Sigmoid colon (tissue), 4 donors: ENCODE results near the gene ALPI.

Experiments used
- EP300 ChIP-seq, 4 donors: sonication (generic); formaldehyde crosslinking; IDR thresholded peaks; one replicate each; pipeline ENCODE4 v1.6.1; 2017; ENCODE audit warnings: antibody characterized with exemption in 4 of 4
- POLR2A ChIP-seq, 2 donors: fragments of 450-650 bp; IDR thresholded peaks; one replicate each; pipeline ENCODE4 v1.6.1; 2016; ENCODE audit warnings: antibody characterized with exemption in 2 of 2, mild to moderate bottlenecking in 2 of 2, moderate library complexity in 2 of 2
- POLR2AphosphoS5 ChIP-seq, 4 donors: sonication (generic); formaldehyde crosslinking; IDR thresholded peaks; one replicate each; pipeline ENCODE4 v1.6.1; 2017; ENCODE audit warnings: antibody characterized with exemption in 4 of 4
- TF ChIP-seq, protein P1 (sequence below), 4 experiments: fragments of 450-650 bp in 3 of 4; fragments of 200-600 bp in 1 of 4; IDR thresholded peaks; one replicate each; pipeline ENCODE4 v1.5.1; 2016 to 2019; ENCODE audit warnings: antibody characterized with exemption in 4 of 4, mild to moderate bottlenecking in 3 of 4, moderate library complexity in 2 of 4

DNA sequence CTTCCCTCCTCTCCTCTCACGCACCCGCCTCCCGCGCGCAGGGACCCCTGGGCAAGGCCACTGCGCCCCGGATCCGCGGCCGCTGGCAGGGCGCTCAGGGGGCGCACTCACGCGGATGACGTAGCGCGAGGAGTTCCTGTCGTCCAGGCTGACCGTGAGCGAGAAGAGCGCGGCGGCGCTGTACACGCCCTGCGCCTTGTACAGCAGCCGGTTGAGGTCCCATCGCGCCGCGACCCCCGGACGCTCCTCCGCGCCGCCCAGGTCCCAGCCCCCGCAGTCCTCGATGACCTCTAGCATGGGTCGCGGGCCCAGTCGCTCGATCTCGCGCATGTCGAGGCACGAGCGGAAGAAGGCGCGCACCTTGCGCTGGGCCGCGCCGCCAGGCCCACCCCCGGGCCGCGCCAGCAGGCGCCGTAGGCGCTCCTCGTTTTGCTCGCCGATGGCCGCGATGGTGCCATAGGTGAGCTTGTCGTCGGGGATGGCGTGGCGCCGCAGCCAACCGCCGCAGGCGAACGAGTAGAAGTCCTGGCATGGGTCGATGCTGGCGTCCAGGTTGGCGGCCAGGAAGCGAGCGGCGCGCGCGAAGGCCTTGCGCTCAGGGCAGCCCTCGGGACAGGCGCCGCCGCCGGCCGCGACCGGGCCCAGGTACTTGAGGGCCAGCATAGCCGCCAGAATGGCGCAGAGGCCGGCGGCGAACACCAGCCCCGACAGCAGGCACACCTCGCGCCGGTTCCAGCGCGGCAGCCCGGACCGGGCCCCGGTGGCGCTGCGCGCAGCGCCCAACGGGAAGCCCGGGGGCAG, 30.0 kb downstream of the ALPI start:
- TF ChIP-seq, protein P1, sequence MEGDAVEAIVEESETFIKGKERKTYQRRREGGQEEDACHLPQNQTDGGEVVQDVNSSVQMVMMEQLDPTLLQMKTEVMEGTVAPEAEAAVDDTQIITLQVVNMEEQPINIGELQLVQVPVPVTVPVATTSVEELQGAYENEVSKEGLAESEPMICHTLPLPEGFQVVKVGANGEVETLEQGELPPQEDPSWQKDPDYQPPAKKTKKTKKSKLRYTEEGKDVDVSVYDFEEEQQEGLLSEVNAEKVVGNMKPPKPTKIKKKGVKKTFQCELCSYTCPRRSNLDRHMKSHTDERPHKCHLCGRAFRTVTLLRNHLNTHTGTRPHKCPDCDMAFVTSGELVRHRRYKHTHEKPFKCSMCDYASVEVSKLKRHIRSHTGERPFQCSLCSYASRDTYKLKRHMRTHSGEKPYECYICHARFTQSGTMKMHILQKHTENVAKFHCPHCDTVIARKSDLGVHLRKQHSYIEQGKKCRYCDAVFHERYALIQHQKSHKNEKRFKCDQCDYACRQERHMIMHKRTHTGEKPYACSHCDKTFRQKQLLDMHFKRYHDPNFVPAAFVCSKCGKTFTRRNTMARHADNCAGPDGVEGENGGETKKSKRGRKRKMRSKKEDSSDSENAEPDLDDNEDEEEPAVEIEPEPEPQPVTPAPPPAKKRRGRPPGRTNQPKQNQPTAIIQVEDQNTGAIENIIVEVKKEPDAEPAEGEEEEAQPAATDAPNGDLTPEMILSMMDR (IDR thresholded peaks at IDR 0.05): no peak
- TF ChIP-seq EP300 (IDR thresholded peaks at IDR 0.05) (no peak), POLR2A (IDR thresholded peaks at IDR 0.05) (no peak), POLR2AphosphoS5 (IDR thresholded peaks at IDR 0.05) (no peak)
